ENCODE results near the gene PDE7B. TPM values are rescaled to one million over a fixed set of nuclear protein-coding genes. Genes with fewer than 3 reads are reported as not detected.

PDE7B gene
- total and polyA plus RNA-seq, 2 donors (not counting 1 experiment from before 2014, with no cell fraction given) = 7.9 to 21.5 TPM

DNA sequence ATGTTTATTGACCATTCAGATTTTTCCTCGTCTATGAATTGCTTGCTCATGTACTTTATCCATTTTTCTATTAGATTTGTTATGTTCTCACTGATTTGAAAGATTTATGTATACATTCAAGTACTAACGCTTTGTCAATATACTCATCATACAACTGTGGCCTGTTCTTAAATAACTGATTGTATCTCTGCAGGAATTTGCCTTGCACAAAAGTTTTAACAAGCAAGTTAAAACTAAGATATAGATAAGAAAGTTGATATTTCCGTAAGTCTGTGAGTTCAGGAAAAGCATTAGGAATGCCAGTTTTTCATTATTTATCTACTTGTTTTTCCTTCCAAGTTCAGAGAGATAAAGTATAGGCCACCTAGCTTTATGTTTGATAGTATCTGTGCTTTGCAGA, 95.2 kb downstream of the PDE7B start:
- TF ChIP-seq EZH2 (IDR thresholded peaks at IDR 0.05; ENCODE audit: low read length, missing control alignments) = no peak
- TF ChIP-seq, protein P1, sequence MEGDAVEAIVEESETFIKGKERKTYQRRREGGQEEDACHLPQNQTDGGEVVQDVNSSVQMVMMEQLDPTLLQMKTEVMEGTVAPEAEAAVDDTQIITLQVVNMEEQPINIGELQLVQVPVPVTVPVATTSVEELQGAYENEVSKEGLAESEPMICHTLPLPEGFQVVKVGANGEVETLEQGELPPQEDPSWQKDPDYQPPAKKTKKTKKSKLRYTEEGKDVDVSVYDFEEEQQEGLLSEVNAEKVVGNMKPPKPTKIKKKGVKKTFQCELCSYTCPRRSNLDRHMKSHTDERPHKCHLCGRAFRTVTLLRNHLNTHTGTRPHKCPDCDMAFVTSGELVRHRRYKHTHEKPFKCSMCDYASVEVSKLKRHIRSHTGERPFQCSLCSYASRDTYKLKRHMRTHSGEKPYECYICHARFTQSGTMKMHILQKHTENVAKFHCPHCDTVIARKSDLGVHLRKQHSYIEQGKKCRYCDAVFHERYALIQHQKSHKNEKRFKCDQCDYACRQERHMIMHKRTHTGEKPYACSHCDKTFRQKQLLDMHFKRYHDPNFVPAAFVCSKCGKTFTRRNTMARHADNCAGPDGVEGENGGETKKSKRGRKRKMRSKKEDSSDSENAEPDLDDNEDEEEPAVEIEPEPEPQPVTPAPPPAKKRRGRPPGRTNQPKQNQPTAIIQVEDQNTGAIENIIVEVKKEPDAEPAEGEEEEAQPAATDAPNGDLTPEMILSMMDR (conservative IDR thresholded peaks at IDR 0.05 in 1 of 2, IDR thresholded peaks at IDR 0.05 in 1 of 2; ENCODE audit: low read depth in 1 of 2, low read length in 2 of 2) = no peak
- Histone ChIP-seq H3K4me1 (ENCODE audit: control insufficient read depth, extremely low read depth, insufficient read depth, low read length) (no peaks in the 10 kb centered on the region), H3K4me3 (replicated peaks in 1 of 4; ENCODE audit: control extremely low read depth in 1 of 4, insufficient read depth in 1 of 4, low read depth in 3 of 4, low read length in 4 of 4) (no peak overlapping the region), H3K9me3 (ENCODE audit: control insufficient read depth, insufficient read depth, low read depth, low read length) (no peaks in the 10 kb centered on the region), H3K9ac (ENCODE audit: insufficient read depth, low read length) (no peak overlapping the region), H3K27ac (ENCODE audit: insufficient read depth, low read length) (no peak overlapping the region), H3K27me3 (ENCODE audit: control insufficient read depth, insufficient read depth, low read length) (no peaks in the 10 kb centered on the region), H4K20me1 (ENCODE audit: control insufficient read depth, extremely low read depth, insufficient read depth, low read length) (no peaks in the 10 kb centered on the region), H3K79me2 (ENCODE audit: control insufficient read depth, insufficient read depth, low read length) (no peaks in the 10 kb centered on the region), H3K4me2 (ENCODE audit: extremely low read depth, insufficient read depth, low read length) (no peak overlapping the region), H3K36me3 (ENCODE audit: control insufficient read depth, insufficient read depth, low read length) (no peaks in the 10 kb centered on the region), H2AFZ (ENCODE audit: low read length) (no peak overlapping the region)
- no peak for DNase-seq (ENCODE audit: low read depth in 2 of 2)

GRCh38 chr6:135950669-135951068, 99.2 kb downstream of the PDE7B start:
- no peak overlapping the region for H3K4me3 ChIP-seq (replicated peaks in 1 of 4; ENCODE audit: control extremely low read depth in 1 of 4, insufficient read depth in 1 of 4, low read depth in 3 of 4, low read length in 4 of 4)
- DNase-seq (ENCODE audit: low read depth in 2 of 2) = no peak
- H2AFZ ChIP-seq (ENCODE audit: low read length) = no peak overlapping the region
- no peaks in the 10 kb centered on the region for H3K9me3 ChIP-seq (ENCODE audit: control insufficient read depth, insufficient read depth, low read depth, low read length)
- no peak overlapping the region for H3K9ac ChIP-seq (ENCODE audit: insufficient read depth, low read length)
- H4K20me1 ChIP-seq (ENCODE audit: control insufficient read depth, extremely low read depth, insufficient read depth, low read length) = no peaks in the 10 kb centered on the region
- H3K36me3 ChIP-seq (ENCODE audit: control insufficient read depth, insufficient read depth, low read length) = no peaks in the 10 kb centered on the region
- no peaks in the 10 kb centered on the region for H3K4me1 ChIP-seq (ENCODE audit: control insufficient read depth, extremely low read depth, insufficient read depth, low read length)
- H3K27me3 ChIP-seq (ENCODE audit: control insufficient read depth, insufficient read depth, low read length) = no peaks in the 10 kb centered on the region
- TF ChIP-seq, protein P1 (conservative IDR thresholded peaks at IDR 0.05 in 1 of 2, IDR thresholded peaks at IDR 0.05 in 1 of 2; ENCODE audit: low read depth in 1 of 2, low read length in 2 of 2) = no peak
- H3K27ac ChIP-seq (ENCODE audit: insufficient read depth, low read length) = no peak overlapping the region
- no peak overlapping the region for H3K4me2 ChIP-seq (ENCODE audit: extremely low read depth, insufficient read depth, low read length)
- no peaks in the 10 kb centered on the region for H3K79me2 ChIP-seq (ENCODE audit: control insufficient read depth, insufficient read depth, low read length)

GRCh38 chr6:135951169-135951568, 99.7 kb downstream of the PDE7B start:
- DNase-seq (ENCODE audit: low read depth in 2 of 2) = no peak
- Histone ChIP-seq H3K9ac (ENCODE audit: insufficient read depth, low read length) (no peak overlapping the region), H2AFZ (ENCODE audit: low read length) (no peak overlapping the region), H3K36me3 (ENCODE audit: control insufficient read depth, insufficient read depth, low read length) (no peaks in the 10 kb centered on the region), H3K27ac (ENCODE audit: insufficient read depth, low read length) (no peak overlapping the region), H3K4me2 (ENCODE audit: extremely low read depth, insufficient read depth, low read length) (no peak overlapping the region), H3K79me2 (ENCODE audit: control insufficient read depth, insufficient read depth, low read length) (no peaks in the 10 kb centered on the region), H3K4me3 (replicated peaks in 1 of 4; ENCODE audit: control extremely low read depth in 1 of 4, insufficient read depth in 1 of 4, low read depth in 3 of 4, low read length in 4 of 4) (no peak overlapping the region), H3K4me1 (ENCODE audit: control insufficient read depth, extremely low read depth, insufficient read depth, low read length) (no peaks in the 10 kb centered on the region), H3K9me3 (ENCODE audit: control insufficient read depth, insufficient read depth, low read depth, low read length) (no peaks in the 10 kb centered on the region), H4K20me1 (ENCODE audit: control insufficient read depth, extremely low read depth, insufficient read depth, low read length) (no peaks in the 10 kb centered on the region), H3K27me3 (ENCODE audit: control insufficient read depth, insufficient read depth, low read length) (no peaks in the 10 kb centered on the region)
- TF ChIP-seq EZH2 (IDR thresholded peaks at IDR 0.05; ENCODE audit: low read length, missing control alignments) = no peak
- TF ChIP-seq, protein P1 (conservative IDR thresholded peaks at IDR 0.05 in 1 of 2, IDR thresholded peaks at IDR 0.05 in 1 of 2; ENCODE audit: low read depth in 1 of 2, low read length in 2 of 2) = no peak

Data from fibroblast of lung (primary cell).